WERI-Rb-1 (cell line): ENCODE data around the gene TMEM253.

Source experiments
- DNase-seq: peaks from one replicate; pipeline ENCODE4 v3.0.0-alpha.2; 2020
- H3K27ac ChIP-seq: fragments of 250-450 bp; sonication (Bioruptor Pico); 2 replicates; pipeline ENCODE4 v1.5.1; 2020; ENCODE audit warnings: mild to moderate bottlenecking, moderate library complexity
- H3K27me3 ChIP-seq: fragments of 250-450 bp; sonication (Bioruptor Pico); 2 replicates; pipeline ENCODE4 v1.5.1; 2021; ENCODE audit warnings: mild to moderate bottlenecking, low read depth, moderate library complexity; ENCODE audit not compliant: insufficient read depth, severe bottlenecking
- H3K36me3 ChIP-seq: fragments of 250-450 bp; sonication (Bioruptor Pico); 2 replicates; pipeline ENCODE4 v1.5.1; 2020; ENCODE audit warnings: mild to moderate bottlenecking, moderate library complexity
- H3K4me3 ChIP-seq: 2 replicates; pipeline ENCODE4 v1.5.1; 2011; ENCODE audit warnings: low read depth, mild to moderate bottlenecking, control low read depth, low read length
- H3K9me3 ChIP-seq: fragments of 250-450 bp; sonication (Bioruptor Pico); 2 replicates; pipeline ENCODE4 v1.5.1; 2021; ENCODE audit warnings: mild to moderate bottlenecking, moderate library complexity; ENCODE audit not compliant: severe bottlenecking
- CTCF ChIP-seq: IDR thresholded peaks from 2 replicates; pipeline ENCODE4 v1.5.1; 2011; ENCODE audit warnings: low read depth, mild to moderate bottlenecking, control low read depth, inconsistent platforms, low read length

TMEM253 gene

GRCh38 chr14:21106498-21107282 is 5.8 kb downstream of the TMEM253 start:
- TF ChIP-seq CTCF = peak; percentile 93
- DNase-seq = peak; percentile 87
- Histone ChIP-seq H3K4me3 (peak overlapping the region; percentile 36), H3K27ac (peak overlapping the region; percentile 54), H3K27me3 (no peaks in the 10 kb centered on the region), H3K36me3 (no peaks in the 10 kb centered on the region), H3K9me3 (no peaks in the 10 kb centered on the region)

- no peaks in the 10 kb centered on the region for H3K9me3 ChIP-seq
- H3K36me3 ChIP-seq = no peaks in the 10 kb centered on the region
- TF ChIP-seq CTCF = no peak
- DNase-seq = no peak
- H3K4me3 ChIP-seq = no peak overlapping the region
- H3K27me3 ChIP-seq = no peaks in the 10 kb centered on the region
- H3K27ac ChIP-seq = peak overlapping the region; percentile 54; the same call in 1 of the 2 replicates
These were observed 6.5 kb downstream of the TMEM253 start for GRCh38 chr14:21107283-21107800.

GRCh38 chr14:21108791-21109190 is 7.9 kb downstream of the TMEM253 start:
- Histone ChIP-seq H3K9me3 (no peaks in the 10 kb centered on the region), H3K36me3 (no peaks in the 10 kb centered on the region), H3K4me3 (no peak overlapping the region), H3K27ac (no peak overlapping the region), H3K27me3 (no peaks in the 10 kb centered on the region)
- no peak for TF ChIP-seq CTCF
- no peak for DNase-seq

GRCh38 chr14:21109377-21110138 is 8.7 kb downstream of the TMEM253 start:
- Histone ChIP-seq H3K27ac (no peak overlapping the region), H3K9me3 (no peaks in the 10 kb centered on the region)
- no peak for DNase-seq

GRCh38 chr14:21112255-21112654 is 11.4 kb downstream of the TMEM253 start:
- no peak overlapping the region for H3K27ac ChIP-seq
- no peak for TF ChIP-seq CTCF
- H3K4me3 ChIP-seq = no peak overlapping the region
- no peaks in the 10 kb centered on the region for H3K9me3 ChIP-seq
- no peaks in the 10 kb centered on the region for H3K36me3 ChIP-seq
- H3K27me3 ChIP-seq = no peaks in the 10 kb centered on the region
- no peak for DNase-seq

More at GRCh38 chr14:21109377-21110138, 8.7 kb downstream of the TMEM253 start:
- TF ChIP-seq CTCF = no peak
- no peak overlapping the region for H3K4me3 ChIP-seq
- H3K36me3 ChIP-seq = no peaks in the 10 kb centered on the region
- no peaks in the 10 kb centered on the region for H3K27me3 ChIP-seq
